HS-27A (cell line): Measurements from ENCODE around the gene TPPP.

Experiments used
- DNase-seq: peaks from one replicate; pipeline ENCODE4 v3.0.0-alpha.2; 2012; ENCODE audit warnings: low read depth, missing footprints

The TPPP gene

GRCh38 chr5:677131-678101 is 15.7 kb downstream of the TPPP start:
- no peak for DNase-seq

GRCh38 chr5:676699-677076 is 16.5 kb downstream of the TPPP start:
- no peak for DNase-seq

GRCh38 chr5:675871-676698 is 17.1 kb downstream of the TPPP start:
- DNase-seq, result no peak

- no peak for DNase-seq
Observed at GRCh38 chr5:675111-675870, 17.9 kb downstream of the TPPP start.

- no peak for DNase-seq
Observed at GRCh38 chr5:674630-675011, 18.5 kb downstream of the TPPP start.

- DNase-seq, result no peak
Observed at GRCh38 chr5:673831-674629, 19.1 kb downstream of the TPPP start.

- no peak for DNase-seq
Observed at GRCh38 chr5:673161-673830, 19.9 kb downstream of the TPPP start.

- DNase-seq, result no peak
Observed at GRCh38 chr5:672329-673160, 20.6 kb downstream of the TPPP start.

GRCh38 chr5:671459-672328 is 21.5 kb downstream of the TPPP start:
- peak; percentile 8 for DNase-seq

GRCh38 chr5:670396-671270 is 22.5 kb downstream of the TPPP start:
- no peak for DNase-seq

GRCh38 chr5:669842-670395 is 23.2 kb downstream of the TPPP start:
- no peak for DNase-seq

GRCh38 chr5:669111-669841 is 23.9 kb downstream of the TPPP start:
- DNase-seq, result no peak

- no peak for DNase-seq
Observed at GRCh38 chr5:668283-668995, 24.7 kb downstream of the TPPP start.

GRCh38 chr5:666816-667498 is 26.2 kb downstream of the TPPP start:
- no peak for DNase-seq

- no peak for DNase-seq
Observed at GRCh38 chr5:665956-666711, 27.0 kb downstream of the TPPP start.
